ENCODE measurements around the gene PLD6. TPM values are rescaled to one million over a fixed set of nuclear protein-coding genes. Genes with fewer than 3 reads are reported as not detected.

PLD6 gene
- total and polyA plus RNA-seq, 3 donors from 2014 or later, result 39.9 to 44.2 (median 41.5) TPM

GRCh38 chr17:17180141-17180603 lies 26.0 kb downstream of the PLD6 start:
- DNase-seq, result no peak
- Histone ChIP-seq H3K27ac (no peak overlapping the region), H3K9me3 (no peaks in the 10 kb centered on the region), H3K4me3 (no peak overlapping the region), H3K36me3 (ENCODE audit: low read depth, missing control alignments) (no peaks in the 10 kb centered on the region), H3K4me1 (peaks cover 7% of the 10 kb centered on the region), H3K27me3 (no peaks in the 10 kb centered on the region)
- intact Hi-C loops (cut with DNase I; ENCODE audit: low total_unique reads), result no loop called here
- 82 to 94% methylated on average over 5 to 9 of the region's 9 CpGs for WGBS, 2 donors
- TF ChIP-seq CTCF (IDR thresholded peaks at IDR 0.05), result no peak
- no peak for TF ChIP-seq POLR2A (IDR thresholded peaks at IDR 0.05)

GRCh38 chr17:17179371-17179827 lies 26.7 kb downstream of the PLD6 start:
- 91 to 97% methylated on average over 2 of the region's 2 CpGs for WGBS, 2 donors
- intact Hi-C loops (cut with DNase I; ENCODE audit: low total_unique reads), result no loop called here
- H3K9me3 ChIP-seq, result no peaks in the 10 kb centered on the region
- H3K27ac ChIP-seq, result no peak overlapping the region
- peaks cover 7% of the 10 kb centered on the region for H3K4me1 ChIP-seq
- H3K4me3 ChIP-seq, result no peak overlapping the region
- no peak for DNase-seq
- no peaks in the 10 kb centered on the region for H3K36me3 ChIP-seq (ENCODE audit: low read depth, missing control alignments)
- TF ChIP-seq CTCF (IDR thresholded peaks at IDR 0.05), result no peak
- TF ChIP-seq POLR2A (IDR thresholded peaks at IDR 0.05), result no peak
- H3K27me3 ChIP-seq, result no peaks in the 10 kb centered on the region

- no peaks in the 10 kb centered on the region for H3K36me3 ChIP-seq (ENCODE audit: low read depth, missing control alignments)
- 95 to 97% methylated on average over 11 to 12 of the region's 12 CpGs for WGBS, 2 donors
- intact Hi-C loops (cut with DNase I; ENCODE audit: low total_unique reads), result no loop called here
Measured at GRCh38 chr17:17177176-17177575, 29.0 kb downstream of the PLD6 start.

GRCh38 chr17:17176341-17176740 lies 29.8 kb downstream of the PLD6 start:
- Histone ChIP-seq H3K4me1 (no peaks in the 10 kb centered on the region), H3K36me3 (ENCODE audit: low read depth, missing control alignments) (no peaks in the 10 kb centered on the region), H3K9me3 (no peaks in the 10 kb centered on the region), H3K27ac (no peak overlapping the region), H3K4me3 (no peak overlapping the region), H3K27me3 (no peaks in the 10 kb centered on the region)
- intact Hi-C loops (cut with DNase I; ENCODE audit: low total_unique reads), result no loop called here
- WGBS, 2 donors, result 95 to 96% methylated on average over 11 to 12 of the region's 12 CpGs
- no peak for TF ChIP-seq CTCF (IDR thresholded peaks at IDR 0.05)
- no peak for TF ChIP-seq POLR2A (IDR thresholded peaks at IDR 0.05)
- DNase-seq, result no peak

More at GRCh38 chr17:17177176-17177575, 29.0 kb downstream of the PLD6 start:
- no peak overlapping the region for H3K4me3 ChIP-seq
- TF ChIP-seq CTCF (IDR thresholded peaks at IDR 0.05) (no peak), POLR2A (IDR thresholded peaks at IDR 0.05) (no peak)
- no peaks in the 10 kb centered on the region for H3K27me3 ChIP-seq
- DNase-seq, result no peak
- H3K4me1 ChIP-seq, result peaks cover 6% of the 10 kb centered on the region
- no peak overlapping the region for H3K27ac ChIP-seq
- no peaks in the 10 kb centered on the region for H3K9me3 ChIP-seq

GRCh38 chr17:17175917-17176316 lies 30.2 kb downstream of the PLD6 start:
- 73 to 86% methylated on average over 10 to 12 of the region's 12 CpGs for WGBS, 2 donors

More at GRCh38 chr17:17175917-17176316, 30.2 kb downstream of the PLD6 start:
- DNase-seq, result no peak
- Histone ChIP-seq H3K4me1 (no peaks in the 10 kb centered on the region), H3K4me3 (no peak overlapping the region), H3K27ac (no peak overlapping the region), H3K36me3 (ENCODE audit: low read depth, missing control alignments) (no peaks in the 10 kb centered on the region), H3K9me3 (no peaks in the 10 kb centered on the region), H3K27me3 (no peaks in the 10 kb centered on the region)
- TF ChIP-seq POLR2A (IDR thresholded peaks at IDR 0.05) (no peak), CTCF (IDR thresholded peaks at IDR 0.05) (no peak)
- intact Hi-C loops (cut with DNase I; ENCODE audit: low total_unique reads), result no loop called here

All from testis (tissue), 3 donors.